Left renal cortex interstitium (tissue), 4 donors: ENCODE results near the gene JADE2. TPM values are rescaled to one million over a fixed set of nuclear protein-coding genes. Genes with fewer than 3 reads are reported as not detected.
"Not testable (repeated sequence)": the region's sequence is repeated elsewhere in the genome, so short reads cannot be mapped to it uniquely, and the experiment has no call there.

Experiments
- DNase-seq, 4 donors: peaks; one replicate each; pipeline ENCODE4 v3.0.0-alpha.2; 2013; ENCODE audit warnings: low read depth in 4 of 4, low spot score in 2 of 4, missing footprints in 1 of 4
- polyA plus RNA-seq, 4 donors: library from polyadenylated mRNA; unstranded; fragments of 120-200 nt; gene quantifications; one replicate each; pipeline ENCODE4 v1.2.1, GENCODE V29; 2013; ENCODE audit not compliant: insufficient read length in 4 of 4

Gene JADE2
- polyA plus RNA-seq, 4 donors = 10.4 to 14.2 (median 11.7) TPM

GRCh38 chr5:134580001-134580460 is 54.6 kb downstream of the JADE2 start:
- DNase-seq = no peak

DNA sequence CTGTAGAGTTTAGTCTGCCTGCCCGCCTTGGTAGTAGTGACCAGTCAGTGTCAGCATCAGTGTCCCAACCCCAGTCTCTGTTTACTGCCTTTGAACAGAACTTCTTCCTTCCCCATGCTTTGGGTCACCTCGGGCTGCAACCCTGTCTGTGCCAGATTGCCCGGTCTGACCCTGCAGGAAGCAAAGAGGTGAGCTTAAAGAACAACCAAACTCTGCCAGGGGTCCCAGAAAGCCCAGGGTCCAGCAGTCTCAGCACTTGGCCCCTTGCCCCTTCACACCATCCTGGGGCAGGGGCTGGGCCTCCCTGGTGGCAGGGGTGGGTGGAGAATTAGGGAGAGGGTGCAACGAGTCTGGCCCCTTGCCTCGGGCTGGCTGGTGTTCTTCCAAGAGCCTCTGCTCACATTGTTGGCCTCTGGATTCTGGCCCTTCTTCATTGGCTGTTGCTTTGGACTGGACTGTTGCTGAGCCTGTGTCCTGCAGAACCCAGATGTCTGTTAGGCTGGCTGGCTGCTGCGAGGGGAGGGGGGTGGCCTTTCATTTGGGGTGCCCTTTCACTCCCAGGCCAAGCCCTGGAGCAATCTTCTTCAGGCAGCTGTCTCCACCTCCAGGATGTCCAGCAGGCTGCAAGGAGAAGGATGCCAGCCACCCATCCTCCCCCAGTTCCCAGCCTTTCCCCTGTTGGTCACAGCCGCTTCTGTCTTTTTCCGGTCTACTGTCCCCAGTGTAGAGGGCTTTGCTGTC is 55.9 kb downstream of the JADE2 start:
- no peak for DNase-seq

DNA sequence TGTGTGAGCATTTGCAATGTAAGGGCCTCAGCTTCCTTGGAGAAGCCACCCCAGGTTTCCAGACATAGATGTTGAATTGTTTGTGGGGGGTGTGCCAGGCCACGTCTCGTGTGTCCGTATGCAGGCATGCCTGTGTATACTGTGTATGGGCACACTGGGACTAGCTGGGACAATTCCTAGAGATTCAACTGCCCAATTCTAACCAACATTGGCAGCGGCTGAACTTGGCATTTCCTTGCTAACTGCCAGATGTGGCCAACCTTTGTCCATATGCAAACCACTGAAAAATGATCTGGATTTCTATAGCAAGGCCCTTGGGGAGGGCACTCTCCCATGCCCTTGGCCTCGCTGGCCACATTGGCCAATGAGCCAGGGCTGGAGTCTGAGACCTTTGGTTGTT is 56.8 kb downstream of the JADE2 start:
- DNase-seq = no peak

GRCh38 chr5:134582941-134583340 is 57.5 kb downstream of the JADE2 start:
- no peak for DNase-seq

DNA sequence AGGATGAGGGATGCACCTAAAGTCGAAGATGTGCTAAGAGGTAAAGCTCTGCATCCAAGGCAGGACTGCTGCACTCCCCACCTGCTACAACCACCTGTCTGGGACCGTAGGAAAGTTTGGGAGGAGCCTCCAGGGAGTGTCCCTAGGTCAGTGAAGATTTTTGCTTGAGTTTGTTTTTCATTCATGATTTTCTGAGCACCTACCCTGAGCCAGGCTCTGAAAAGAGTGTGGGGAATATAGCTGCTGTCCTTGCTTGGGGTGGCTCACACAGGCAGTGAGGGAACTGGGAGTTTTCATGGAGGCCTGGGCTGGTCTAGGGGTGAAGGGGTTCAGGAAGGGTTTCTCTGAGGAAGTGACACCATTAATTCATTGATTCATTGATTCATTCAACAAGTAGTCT is 58.3 kb downstream of the JADE2 start:
- no peak for DNase-seq

- no peak for DNase-seq
Observed at GRCh38 chr5:134584662-134585061, 59.2 kb downstream of the JADE2 start.

GRCh38 chr5:134585966-134586365 is 60.5 kb downstream of the JADE2 start:
- no peak for DNase-seq

- peak in 1 of 4 donors; percentile 38 for DNase-seq
Observed at GRCh38 chr5:134586866-134587524, 61.5 kb downstream of the JADE2 start.

GRCh38 chr5:134590992-134591659 is 65.7 kb downstream of the JADE2 start:
- DNase-seq = no peak

GRCh38 chr5:134592141-134592746 is 66.8 kb downstream of the JADE2 start:
- no peak for DNase-seq

DNA sequence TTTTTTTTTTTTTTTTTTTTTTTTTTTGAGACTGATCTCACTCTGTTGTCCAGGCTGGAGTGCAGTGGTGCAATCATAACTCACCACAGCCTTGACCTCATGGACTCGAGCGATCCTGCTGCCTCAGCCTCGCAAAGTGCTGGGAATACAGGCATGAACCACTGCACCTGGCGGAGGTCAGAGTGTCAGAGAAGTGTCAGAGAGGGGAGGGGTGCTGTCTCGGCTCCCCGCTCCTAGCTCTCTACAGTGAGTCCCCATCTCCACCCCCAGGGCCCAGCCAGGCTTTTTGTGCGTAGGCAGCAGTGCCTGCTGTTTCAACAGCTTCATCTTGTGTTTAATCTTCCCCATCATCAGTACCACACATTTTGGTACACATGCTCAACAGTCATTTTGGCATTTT is 68.9 kb downstream of the JADE2 start:
- no peak for DNase-seq

- DNase-seq = no peak
Observed at GRCh38 chr5:134594797-134595457, 69.5 kb downstream of the JADE2 start.

DNA sequence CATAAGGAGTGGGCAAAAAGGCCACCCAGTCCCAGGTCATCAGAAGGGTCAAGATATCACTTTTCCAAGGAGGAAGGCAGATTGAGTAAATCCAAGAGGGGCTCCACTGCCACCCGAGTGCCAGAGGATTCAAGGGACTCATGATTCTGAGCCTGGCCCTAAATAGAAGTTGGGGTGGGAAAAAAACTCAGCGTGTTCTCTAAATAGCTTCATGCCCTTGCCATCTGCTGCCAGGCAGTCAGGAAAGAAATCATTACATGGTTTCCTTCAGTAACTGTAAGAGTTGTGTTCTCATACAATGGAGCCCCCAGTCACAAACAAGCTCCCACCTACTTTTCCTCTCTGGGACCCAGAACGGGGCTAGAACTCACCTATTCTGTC is 70.0 kb downstream of the JADE2 start:
- DNase-seq = no peak

DNA sequence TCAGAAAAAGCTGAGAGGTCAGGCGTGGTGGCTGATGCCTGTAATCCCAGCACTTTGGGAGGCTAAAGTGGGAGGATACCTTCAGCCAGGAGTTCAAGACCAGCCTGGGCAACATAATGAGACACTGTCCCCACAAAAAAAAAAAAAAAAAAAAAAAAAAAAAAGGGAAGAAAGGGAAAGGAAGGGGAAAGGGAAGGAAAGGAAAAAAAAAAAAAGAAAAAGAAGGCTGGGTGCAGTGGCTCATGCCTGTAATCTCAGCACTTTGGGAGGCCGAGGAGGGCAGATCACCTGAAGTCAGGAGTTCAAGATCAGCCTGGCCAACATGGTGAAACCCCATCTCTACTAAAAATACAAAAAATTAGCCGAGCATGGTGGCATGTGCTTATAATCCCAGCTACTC is 74.3 kb downstream of the JADE2 start:
- DNase-seq = not testable (repeated sequence)

- DNase-seq = no peak
Observed at GRCh38 chr5:134600600-134600999, 75.1 kb downstream of the JADE2 start.

DNA sequence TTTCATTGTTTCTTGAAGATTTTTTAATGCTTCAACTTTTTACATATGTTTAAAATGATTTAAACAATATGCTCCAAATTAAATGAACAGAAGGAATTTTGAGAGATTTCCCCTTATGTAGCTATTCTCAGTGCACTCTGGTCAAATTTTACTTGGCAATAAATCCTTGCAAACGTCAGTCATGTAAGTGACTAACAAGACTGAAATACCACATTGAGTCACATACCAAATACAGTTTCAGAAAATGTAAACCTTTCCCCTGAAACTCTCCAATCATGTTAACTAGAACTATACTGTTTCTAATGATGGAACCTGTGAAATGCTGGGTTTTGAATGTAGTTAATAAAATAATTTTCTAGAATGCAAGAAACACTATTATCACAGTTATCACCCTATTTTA is 77.6 kb downstream of the JADE2 start:
- DNase-seq = no peak

- DNase-seq = no peak
Observed at GRCh38 chr5:134604908-134605307, 79.4 kb downstream of the JADE2 start.

DNA sequence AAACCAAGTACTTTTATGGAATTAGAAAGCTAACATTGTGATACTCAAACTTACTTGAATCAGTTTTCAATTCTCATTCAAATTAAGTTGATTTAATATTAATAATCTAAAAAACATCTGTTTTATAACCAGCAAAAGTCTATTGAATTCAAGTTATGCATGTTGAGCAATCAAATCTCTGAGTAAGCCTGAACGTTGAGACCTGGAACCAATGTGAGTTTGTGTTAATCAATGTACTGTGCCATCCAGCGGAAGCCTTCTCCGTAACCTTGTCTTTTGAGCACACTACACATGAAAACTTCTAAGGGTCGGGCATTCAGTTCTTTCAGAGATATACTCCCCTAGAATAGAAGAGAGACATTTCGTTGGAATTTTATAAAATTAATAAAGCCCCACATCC is 81.3 kb downstream of the JADE2 start:
- DNase-seq = no peak

DNA sequence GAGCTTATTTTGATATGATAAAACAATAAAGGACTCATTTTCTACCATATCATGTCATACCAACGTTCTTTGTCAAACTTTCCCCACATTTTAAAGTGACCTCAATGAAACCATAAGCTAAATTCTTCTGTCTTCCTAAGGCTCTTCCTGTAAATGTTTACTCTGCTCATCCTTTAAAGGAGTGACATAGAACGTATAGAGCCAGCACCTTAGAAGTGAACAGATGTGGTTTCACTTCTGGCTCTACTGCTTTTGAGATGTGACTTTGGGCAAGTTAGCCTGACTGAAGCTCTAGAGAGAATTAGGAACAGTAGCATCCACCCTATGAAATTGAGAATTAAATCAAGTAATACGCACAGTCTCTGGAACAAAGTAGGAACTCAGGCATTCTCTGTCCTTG is 83.1 kb downstream of the JADE2 start:
- DNase-seq = no peak

GRCh38 chr5:134609232-134609851 is 83.9 kb downstream of the JADE2 start:
- no peak for DNase-seq
